ENCODE measurements around the gene EHF.

Gene EHF

GRCh38 chr11:34655335-34656008, 34.6 kb downstream of the EHF start:
- H3K4me3 ChIP-seq (ENCODE audit: low read length), result no peak overlapping the region
- no peak for TF ChIP-seq CTCF (IDR thresholded peaks at IDR 0.05; ENCODE audit: insufficient read depth, low read depth, low read length, missing control alignments)
- peak; percentile 77 for DNase-seq (ENCODE audit: low read depth)

GRCh38 chr11:34656062-34656720, 35.3 kb downstream of the EHF start:
- no peak for DNase-seq (ENCODE audit: low read depth)
- TF ChIP-seq CTCF (IDR thresholded peaks at IDR 0.05; ENCODE audit: insufficient read depth, low read depth, low read length, missing control alignments), result no peak
- H3K4me3 ChIP-seq (ENCODE audit: low read length), result no peak overlapping the region

GRCh38 chr11:34658071-34659015, 37.5 kb downstream of the EHF start:
- TF ChIP-seq CTCF (IDR thresholded peaks at IDR 0.05; ENCODE audit: insufficient read depth, low read depth, low read length, missing control alignments), result no peak
- H3K4me3 ChIP-seq (ENCODE audit: low read length), result no peak overlapping the region
- no peak for DNase-seq (ENCODE audit: low read depth)

GRCh38 chr11:34659096-34659733, 38.3 kb downstream of the EHF start:
- no peak for TF ChIP-seq CTCF (IDR thresholded peaks at IDR 0.05; ENCODE audit: insufficient read depth, low read depth, low read length, missing control alignments)
- no peak overlapping the region for H3K4me3 ChIP-seq (ENCODE audit: low read length)
- no peak for DNase-seq (ENCODE audit: low read depth)

- TF ChIP-seq CTCF (IDR thresholded peaks at IDR 0.05; ENCODE audit: insufficient read depth, low read depth, low read length, missing control alignments), result no peak
- H3K4me3 ChIP-seq (ENCODE audit: low read length), result no peak overlapping the region
- DNase-seq (ENCODE audit: low read depth), result peak; percentile 59
Observed at GRCh38 chr11:34665077-34665835, 44.4 kb downstream of the EHF start.
